D721Med (cell line): ENCODE results near the gene PNMA6F.
"Not testable (repeated sequence)": the region's sequence is repeated elsewhere in the genome, so short reads cannot be mapped to it uniquely, and the experiment has no call there.

Source experiments
- DNase-seq: peaks from one replicate; pipeline ENCODE4 v3.0.0; 2011; ENCODE audit warnings: low spot score; ENCODE audit not compliant: insufficient read length
- FAIRE-seq: peaks from 2 replicates; lab custom pipeline; 2011; peaks lifted over from hg19 to GRCh38; lab: Jason Lieb, UNC
- TF ChIP-seq, protein P1 (sequence below): IDR thresholded peaks from 2 replicates; pipeline ENCODE4 v1.5.1; 2012; ENCODE audit warnings: mild to moderate bottlenecking, control low read depth; ENCODE audit not compliant: insufficient read depth; ENCODE audit errors: missing control alignments

Gene PNMA6F

DNA sequence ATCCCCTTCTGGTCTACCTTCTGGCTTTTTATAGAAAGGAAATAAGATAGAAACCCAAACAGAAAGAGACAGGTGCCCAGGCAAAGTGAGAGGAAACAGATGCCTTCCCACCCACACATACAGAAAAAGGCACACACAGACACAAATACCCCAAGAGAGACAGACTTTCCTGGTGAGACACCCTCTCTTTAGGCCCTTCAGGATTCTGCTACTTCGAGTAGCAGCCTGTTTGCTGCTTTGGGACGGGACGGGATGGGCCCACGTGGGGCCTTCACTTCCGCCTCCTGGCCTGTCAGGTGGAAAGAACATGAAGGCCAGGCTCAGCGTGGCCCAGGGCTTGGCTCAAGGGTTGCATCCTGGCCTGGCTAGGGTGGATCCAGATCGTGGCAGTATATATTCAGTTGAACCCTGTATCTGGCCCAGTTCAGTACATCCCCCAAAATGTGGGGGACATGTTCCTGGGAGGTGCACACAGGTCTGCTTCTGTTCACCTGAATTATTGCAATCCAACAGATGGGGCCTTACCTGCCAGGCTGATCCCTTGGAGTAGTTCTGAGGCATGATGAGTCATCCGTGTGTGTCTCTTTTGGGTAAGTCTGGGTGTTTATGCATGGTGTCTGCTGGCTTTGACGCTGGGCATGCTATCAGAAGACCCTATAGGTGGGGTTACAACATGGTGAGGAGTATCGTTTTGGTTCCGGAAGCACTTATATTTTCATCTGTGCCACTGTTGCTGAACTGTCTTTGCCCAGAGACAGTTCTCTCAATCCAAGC is 14.7 kb upstream of the PNMA6F start:
- DNase-seq = no peak
- no peak for FAIRE-seq
- TF ChIP-seq, protein P1, sequence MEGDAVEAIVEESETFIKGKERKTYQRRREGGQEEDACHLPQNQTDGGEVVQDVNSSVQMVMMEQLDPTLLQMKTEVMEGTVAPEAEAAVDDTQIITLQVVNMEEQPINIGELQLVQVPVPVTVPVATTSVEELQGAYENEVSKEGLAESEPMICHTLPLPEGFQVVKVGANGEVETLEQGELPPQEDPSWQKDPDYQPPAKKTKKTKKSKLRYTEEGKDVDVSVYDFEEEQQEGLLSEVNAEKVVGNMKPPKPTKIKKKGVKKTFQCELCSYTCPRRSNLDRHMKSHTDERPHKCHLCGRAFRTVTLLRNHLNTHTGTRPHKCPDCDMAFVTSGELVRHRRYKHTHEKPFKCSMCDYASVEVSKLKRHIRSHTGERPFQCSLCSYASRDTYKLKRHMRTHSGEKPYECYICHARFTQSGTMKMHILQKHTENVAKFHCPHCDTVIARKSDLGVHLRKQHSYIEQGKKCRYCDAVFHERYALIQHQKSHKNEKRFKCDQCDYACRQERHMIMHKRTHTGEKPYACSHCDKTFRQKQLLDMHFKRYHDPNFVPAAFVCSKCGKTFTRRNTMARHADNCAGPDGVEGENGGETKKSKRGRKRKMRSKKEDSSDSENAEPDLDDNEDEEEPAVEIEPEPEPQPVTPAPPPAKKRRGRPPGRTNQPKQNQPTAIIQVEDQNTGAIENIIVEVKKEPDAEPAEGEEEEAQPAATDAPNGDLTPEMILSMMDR = no peak

DNA sequence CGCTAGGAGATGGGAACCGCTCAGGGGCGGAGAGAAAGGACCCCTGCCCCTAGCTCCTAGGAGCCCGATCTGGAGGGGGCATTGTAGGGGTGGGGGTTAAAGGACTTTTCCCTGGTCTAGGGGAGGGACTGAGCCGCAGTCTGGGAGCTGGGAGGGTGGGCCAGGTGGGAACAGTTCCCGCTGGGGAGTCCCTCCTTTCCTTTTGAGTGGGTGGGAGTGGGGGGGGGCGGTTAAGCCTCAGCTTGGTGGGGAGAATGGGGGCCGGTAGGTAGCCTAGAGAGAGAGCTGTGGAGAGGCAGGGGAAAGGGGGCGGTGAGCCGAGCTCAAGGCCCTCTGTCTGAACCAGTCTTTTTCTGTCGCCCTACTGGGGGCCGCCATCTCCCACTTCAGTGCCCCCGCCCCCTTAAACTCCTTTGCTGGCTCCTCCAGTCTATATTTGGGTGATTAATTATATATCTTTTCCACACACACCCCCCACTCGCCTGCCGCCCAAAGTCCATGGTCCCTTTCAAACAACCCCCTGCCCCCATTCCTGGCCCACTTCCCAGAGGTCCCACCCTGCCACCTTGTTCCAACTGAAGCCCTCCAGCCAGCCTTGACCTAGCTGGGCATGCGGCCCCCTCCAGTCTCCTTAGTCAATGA is 13.2 kb upstream of the PNMA6F start:
- TF ChIP-seq, protein P1 = no peak
- DNase-seq = no peak
- FAIRE-seq = no peak

DNA sequence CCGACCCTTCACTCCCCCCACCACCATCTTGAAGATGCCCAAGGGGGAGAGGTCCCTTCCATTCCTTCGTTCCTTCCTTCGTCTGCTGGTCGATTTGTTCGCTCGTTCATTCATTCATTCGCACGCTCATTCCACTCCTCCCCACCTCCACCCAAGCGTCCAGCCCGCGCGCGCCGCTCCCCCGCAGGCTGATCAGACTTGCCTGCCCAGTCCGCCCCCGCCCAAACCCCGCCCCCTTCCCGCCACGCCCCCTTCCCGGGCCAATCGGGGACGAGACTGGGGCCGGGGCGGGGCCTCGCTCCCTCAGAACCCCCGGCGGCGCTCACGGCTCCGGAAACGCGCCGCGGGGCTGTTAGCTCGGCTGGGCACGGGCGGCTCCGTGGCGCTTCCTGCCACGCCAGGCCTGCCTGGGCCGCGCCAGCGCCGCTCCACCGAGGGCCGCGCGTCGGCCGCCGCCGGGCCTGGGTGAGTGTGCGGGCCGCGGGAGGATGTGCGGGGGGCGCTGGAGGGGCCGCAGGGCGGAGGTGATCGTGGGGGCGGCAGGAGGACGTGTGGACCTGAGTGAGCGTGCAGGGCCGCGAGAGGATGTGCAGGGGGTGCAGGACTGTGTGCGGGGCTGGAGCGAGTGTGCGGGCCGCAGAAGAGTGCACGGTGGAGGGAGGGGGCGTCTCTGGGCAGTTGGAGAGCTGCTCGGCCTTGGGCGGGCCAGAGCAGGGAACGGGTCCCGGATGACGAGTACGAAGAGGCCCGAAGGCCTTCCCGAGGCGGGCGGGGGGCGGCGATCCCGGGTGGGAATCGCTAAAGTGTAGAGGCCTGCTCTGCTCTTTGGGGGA is 12.5 kb upstream of the PNMA6F start, which contains the start of gene ZNF275:
ZNF275 (plus strand) TSS at position 333 of the 833 bp plus-strand sequence. CDS start 2,527 bp downstream, outside the sequence.
- DNase-seq (peak; percentile 53), FAIRE-seq (no peak)
- TF ChIP-seq, protein P1 = no peak

DNA sequence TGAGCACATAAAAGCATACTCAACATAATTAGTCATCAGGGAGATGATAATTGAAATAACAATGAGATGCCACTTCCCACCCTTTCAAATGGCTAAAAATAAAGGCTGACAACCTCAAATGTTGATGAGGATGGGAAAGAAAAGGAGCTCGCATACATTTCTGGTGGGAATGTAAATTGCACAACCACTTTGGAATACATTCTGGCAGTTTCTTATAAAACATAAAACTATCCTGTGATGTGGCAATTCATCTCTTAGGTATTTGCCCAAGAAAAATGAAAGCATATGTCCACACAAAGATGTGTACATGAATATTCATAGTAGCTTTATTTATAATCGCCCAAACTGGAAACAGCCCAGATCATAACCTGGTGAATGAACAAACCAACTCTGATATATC is 11.7 kb upstream of the PNMA6F start:
- FAIRE-seq = no peak
- TF ChIP-seq, protein P1 = no peak
- no peak for DNase-seq

DNA sequence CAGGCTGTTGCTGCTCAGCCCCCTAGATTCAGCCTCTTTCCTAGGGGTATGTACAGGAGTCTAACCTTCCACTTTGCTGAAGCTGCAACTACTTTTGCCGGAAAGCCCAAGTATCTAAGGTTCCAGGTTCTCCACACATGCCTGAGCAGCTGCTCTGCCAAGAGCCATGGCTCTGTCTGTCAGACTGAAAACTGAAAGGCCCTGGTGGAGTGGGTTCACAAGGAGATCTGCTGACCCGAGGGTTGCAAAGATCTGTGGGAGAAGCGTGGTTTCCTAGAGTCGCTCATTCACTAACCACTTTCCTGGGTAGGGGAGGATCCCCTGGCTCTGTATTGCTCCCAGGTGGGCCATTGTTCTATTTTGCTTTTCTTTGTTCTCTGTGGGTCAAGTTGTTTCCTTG is 6.0 kb upstream of the PNMA6F start:
- TF ChIP-seq, protein P1 = no peak
- FAIRE-seq = no peak
- DNase-seq = no peak

DNA sequence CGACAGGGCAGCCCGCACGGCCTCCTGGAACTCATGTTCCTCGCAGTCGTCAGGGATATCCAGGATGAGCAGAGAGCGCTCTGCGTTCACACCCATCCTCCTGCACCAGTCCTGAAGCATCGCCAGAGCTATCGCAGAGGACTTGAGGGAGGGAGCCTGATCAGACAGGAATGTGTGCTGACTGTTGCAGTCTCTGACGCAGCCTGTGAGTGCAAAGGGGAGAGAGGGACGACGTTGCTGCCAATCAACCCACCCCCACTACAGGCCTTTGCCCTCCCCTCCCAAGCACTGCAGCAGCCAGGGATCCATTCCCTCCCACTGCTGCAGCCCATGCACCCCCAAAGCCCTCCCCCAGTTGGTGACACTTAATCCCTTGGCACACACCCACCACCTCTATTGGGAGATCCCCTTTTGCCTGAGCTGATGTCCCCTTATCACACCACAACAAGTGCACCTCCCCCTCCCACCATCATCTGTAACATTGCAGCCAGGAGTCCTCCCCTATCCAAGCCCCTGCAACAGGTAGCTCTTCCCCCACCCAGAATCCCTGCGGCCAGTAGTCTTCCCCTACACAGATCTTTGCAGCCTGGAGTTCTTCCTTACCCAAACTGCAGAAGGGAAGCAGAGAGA is 897 bp downstream of the PNMA6F start:
- TF ChIP-seq, protein P1 = no peak
- no peak for FAIRE-seq
- DNase-seq = no peak

DNA sequence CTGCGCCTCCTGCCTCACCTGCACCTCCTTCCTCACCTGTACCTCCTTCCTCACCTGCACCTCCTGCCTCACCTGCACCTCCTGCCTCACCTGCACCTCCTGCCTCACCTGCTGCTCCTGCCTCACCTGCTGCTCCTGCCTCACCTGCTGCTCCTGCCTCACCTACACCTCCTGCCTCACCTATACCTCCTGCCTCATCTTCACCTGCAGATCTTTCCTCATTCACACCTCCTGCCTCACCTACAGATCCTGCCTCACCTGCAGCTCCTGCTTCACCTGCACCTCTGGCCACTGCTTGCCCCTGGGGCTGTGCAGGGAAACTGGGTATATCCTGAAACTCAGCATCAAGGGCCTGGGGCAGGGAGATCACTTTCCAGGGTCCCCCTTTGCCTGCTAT is 1.5 kb downstream of the PNMA6F start:
- not testable (repeated sequence) for FAIRE-seq, DNase-seq
